Measurements from ENCODE around the gene MRTFA. TPM values are rescaled to one million over a fixed set of nuclear protein-coding genes. Genes with fewer than 3 reads are reported as not detected.

The MRTFA gene
- polyA plus RNA-seq, 4 donors, result 11.9 to 20.0 (median 14.1) TPM

DNA sequence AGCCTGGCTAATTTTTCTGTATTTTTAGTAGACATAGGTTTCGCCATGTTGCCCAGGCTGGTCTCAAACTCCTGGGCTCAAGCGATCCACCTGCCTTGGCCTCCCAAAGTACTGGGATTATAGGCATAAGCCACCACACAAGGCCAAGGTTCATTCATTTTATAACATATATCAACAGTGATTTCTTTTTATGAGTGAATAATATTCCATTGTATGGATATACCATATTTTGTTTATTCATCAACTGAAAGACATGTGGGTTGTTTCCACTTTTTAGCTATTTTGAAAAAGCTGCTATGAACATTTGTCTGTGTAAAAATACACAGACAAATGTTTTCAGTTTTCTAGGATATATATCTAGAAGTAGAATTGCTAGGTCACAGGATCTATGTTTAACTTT lies 116.0 kb downstream of the MRTFA start:
- Histone ChIP-seq H3K27ac (ENCODE audit: low read depth in 1 of 3, low read length in 2 of 3) (no peak overlapping the region), H3K4me1 (ENCODE audit: control insufficient read depth in 3 of 3, insufficient read depth in 2 of 3, low read depth in 1 of 3, low read length in 2 of 3) (peaks cover 0 to 5% (median 3%) of the 10 kb centered on the region in 3 donors), H3K9me3 (ENCODE audit: control insufficient read depth in 2 of 2, insufficient read depth in 1 of 2, low read depth in 1 of 2, low read length in 1 of 2) (peaks cover 0 to 2% of the 10 kb centered on the region in 2 donors), H3K36me3 (ENCODE audit: control insufficient read depth in 3 of 3, insufficient read depth in 2 of 3, low read depth in 1 of 3, low read length in 3 of 3) (peaks cover 0 to 3% (median 2%) of the 10 kb centered on the region in 3 donors), H3K27me3 (ENCODE audit: control insufficient read depth in 3 of 3, insufficient read depth in 3 of 3, low read length in 3 of 3) (no peaks in the 10 kb centered on the region), H3K4me3 (ENCODE audit: low read depth in 1 of 3, low read length in 3 of 3) (no peak overlapping the region)
- no peak for FAIRE-seq
- 94 to 100% (median 95%) methylated on average over 2 of the region's 2 CpGs for WGBS, 3 donors
- no peak for DNase-seq

DNA sequence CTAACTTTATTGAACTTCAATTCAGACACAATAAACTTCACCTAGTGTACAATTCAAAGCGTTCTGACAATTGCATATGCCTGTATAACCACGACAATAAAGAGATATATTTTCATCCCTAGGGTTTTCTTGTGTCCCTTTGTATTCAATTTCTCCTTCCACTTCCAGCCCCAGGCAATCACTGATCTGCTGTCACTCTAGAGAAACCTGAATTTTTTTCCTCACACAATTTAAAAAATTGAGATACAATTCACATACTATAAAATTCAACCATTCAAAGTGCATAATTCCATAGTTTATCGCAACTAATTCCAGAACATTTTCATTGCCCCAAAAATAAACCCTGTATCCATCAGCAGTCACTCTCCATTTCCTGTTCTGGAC lies 116.6 kb downstream of the MRTFA start:
- no peaks in the 10 kb centered on the region for H3K27me3 ChIP-seq (ENCODE audit: control insufficient read depth in 3 of 3, insufficient read depth in 3 of 3, low read length in 3 of 3)
- no peak for FAIRE-seq
- H3K4me3 ChIP-seq (ENCODE audit: low read depth in 1 of 3, low read length in 3 of 3), result no peak overlapping the region
- H3K9me3 ChIP-seq (ENCODE audit: control insufficient read depth in 2 of 2, insufficient read depth in 1 of 2, low read depth in 1 of 2, low read length in 1 of 2), result peaks cover 0 to 2% of the 10 kb centered on the region in 2 donors
- 39 to 67% (median 50%) methylated on average over 3 of the region's 3 CpGs for WGBS, 3 donors
- H3K36me3 ChIP-seq (ENCODE audit: control insufficient read depth in 3 of 3, insufficient read depth in 2 of 3, low read depth in 1 of 3, low read length in 3 of 3), result peaks cover 0 to 3% (median 2%) of the 10 kb centered on the region in 3 donors
- peaks cover 0 to 5% (median 3%) of the 10 kb centered on the region in 3 donors for H3K4me1 ChIP-seq (ENCODE audit: control insufficient read depth in 3 of 3, insufficient read depth in 2 of 3, low read depth in 1 of 3, low read length in 2 of 3)
- DNase-seq, result no peak
- H3K27ac ChIP-seq (ENCODE audit: low read depth in 1 of 3, low read length in 2 of 3), result peak overlapping the region; percentile 39 to 68 (median 42)

DNA sequence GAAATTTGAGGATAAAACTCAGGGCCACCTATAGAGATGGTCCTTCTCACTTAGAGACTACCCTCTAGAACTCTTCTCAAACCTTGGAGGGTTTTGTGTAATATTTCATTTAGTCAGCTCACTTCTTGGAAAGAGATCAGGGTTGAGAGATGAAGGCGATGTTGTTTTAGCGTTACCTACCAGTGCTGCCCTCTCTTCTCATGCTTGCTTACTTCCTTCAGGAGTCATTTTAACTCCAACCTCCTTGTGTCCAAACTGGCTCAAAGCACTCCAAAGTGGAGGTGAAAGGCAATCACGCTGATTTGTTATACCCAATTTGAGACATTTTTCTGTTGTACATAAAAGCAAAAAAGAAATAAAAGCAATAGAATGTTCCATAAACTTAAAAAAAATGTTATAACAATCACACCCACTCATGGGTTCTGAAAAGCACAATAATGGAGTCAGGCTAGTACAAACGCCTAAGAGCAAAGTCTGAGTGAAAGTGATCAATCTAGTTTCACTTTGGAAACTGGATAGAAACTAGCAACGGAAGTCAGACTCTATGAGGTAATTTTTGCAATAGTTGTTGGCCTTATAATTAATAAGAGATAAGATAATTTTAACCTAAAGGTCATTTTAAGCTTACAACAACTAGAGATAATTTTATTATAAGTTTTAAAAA lies 117.1 kb downstream of the MRTFA start:
- Histone ChIP-seq H3K27ac (ENCODE audit: low read depth in 1 of 3, low read length in 2 of 3) (peak overlapping the region; percentile 42 to 96 (median 91)), H3K36me3 (ENCODE audit: control insufficient read depth in 3 of 3, insufficient read depth in 2 of 3, low read depth in 1 of 3, low read length in 3 of 3) (peaks cover 0 to 3% (median 2%) of the 10 kb centered on the region in 3 donors), H3K27me3 (ENCODE audit: control insufficient read depth in 3 of 3, insufficient read depth in 3 of 3, low read length in 3 of 3) (no peaks in the 10 kb centered on the region), H3K4me3 (ENCODE audit: low read depth in 1 of 3, low read length in 3 of 3) (no peak overlapping the region), H3K9me3 (ENCODE audit: control insufficient read depth in 2 of 2, insufficient read depth in 1 of 2, low read depth in 1 of 2, low read length in 1 of 2) (peaks cover 0 to 2% of the 10 kb centered on the region in 2 donors), H3K4me1 (ENCODE audit: control insufficient read depth in 3 of 3, insufficient read depth in 2 of 3, low read depth in 1 of 3, low read length in 2 of 3) (peaks cover 0 to 5% (median 3%) of the 10 kb centered on the region in 3 donors)
- WGBS, 3 donors, result 9 to 39% (median 15%) methylated on average over 5 of the region's 5 CpGs
- FAIRE-seq, result peak; percentile 74
- DNase-seq, result peak; percentile 91 to 94

DNA sequence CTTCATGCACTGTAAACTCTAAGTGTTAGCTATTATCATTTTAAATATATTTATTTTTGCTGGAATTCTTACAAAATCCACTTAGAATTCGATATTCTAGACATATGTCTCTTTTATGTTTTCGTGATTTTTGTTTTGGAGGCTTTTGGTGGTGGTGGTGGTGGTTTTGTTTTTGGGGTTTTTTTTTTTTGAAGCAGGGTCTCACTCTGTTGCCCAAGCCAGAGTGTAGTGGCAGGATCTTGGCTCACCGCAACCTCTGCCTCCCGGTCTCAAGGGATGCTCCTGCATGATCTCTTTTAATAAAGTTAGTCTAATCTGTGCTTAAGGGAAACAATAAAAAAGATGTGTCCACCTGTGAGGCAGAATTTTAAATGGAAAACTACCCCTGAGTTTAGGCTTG lies 117.7 kb downstream of the MRTFA start:
- no peak for DNase-seq

DNA sequence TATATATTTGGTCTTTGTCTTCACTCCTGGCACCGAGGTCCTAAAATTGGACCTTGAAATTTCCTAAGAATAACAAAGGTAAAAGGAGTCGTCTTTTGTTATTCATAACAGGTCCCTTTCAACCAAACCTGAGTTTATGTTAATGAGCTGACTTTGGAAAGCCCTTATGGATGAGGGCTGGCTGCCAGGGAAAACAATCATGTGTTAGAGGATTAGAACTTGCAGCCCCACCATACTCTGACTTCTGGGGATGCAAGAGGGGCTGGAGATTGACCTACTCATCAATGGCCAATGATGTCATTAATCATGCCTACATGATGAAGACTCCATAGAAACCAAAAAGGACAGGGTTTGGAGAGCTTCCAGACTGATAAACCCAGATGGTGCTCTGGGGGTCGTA lies 118.9 kb downstream of the MRTFA start:
- 78 to 89% (median 86%) methylated on average over 3 of the region's 3 CpGs for WGBS, 3 donors
- Histone ChIP-seq H3K4me3 (ENCODE audit: low read depth in 1 of 3, low read length in 3 of 3) (no peak overlapping the region), H3K4me1 (ENCODE audit: control insufficient read depth in 3 of 3, insufficient read depth in 2 of 3, low read depth in 1 of 3, low read length in 2 of 3) (peaks cover 0 to 5% (median 3%) of the 10 kb centered on the region in 3 donors), H3K27ac (ENCODE audit: low read depth in 1 of 3, low read length in 2 of 3) (no peak overlapping the region), H3K27me3 (ENCODE audit: control insufficient read depth in 3 of 3, insufficient read depth in 3 of 3, low read length in 3 of 3) (no peaks in the 10 kb centered on the region), H3K36me3 (ENCODE audit: control insufficient read depth in 3 of 3, insufficient read depth in 2 of 3, low read depth in 1 of 3, low read length in 3 of 3) (peaks cover 0 to 3% (median 2%) of the 10 kb centered on the region in 3 donors), H3K9me3 (ENCODE audit: control insufficient read depth in 2 of 2, insufficient read depth in 1 of 2, low read depth in 1 of 2, low read length in 1 of 2) (peaks cover 0 to 2% of the 10 kb centered on the region in 2 donors)
- DNase-seq (no peak), FAIRE-seq (no peak)

More for the DNA sequence above, 117.7 kb downstream of the MRTFA start:
- Histone ChIP-seq H3K4me1 (ENCODE audit: control insufficient read depth in 3 of 3, insufficient read depth in 2 of 3, low read depth in 1 of 3, low read length in 2 of 3) (peaks cover 0 to 5% (median 3%) of the 10 kb centered on the region in 3 donors), H3K4me3 (ENCODE audit: low read depth in 1 of 3, low read length in 3 of 3) (no peak overlapping the region), H3K27ac (ENCODE audit: low read depth in 1 of 3, low read length in 2 of 3) (peak overlapping the region; percentile 26 to 96 (median 91)), H3K9me3 (ENCODE audit: control insufficient read depth in 2 of 2, insufficient read depth in 1 of 2, low read depth in 1 of 2, low read length in 1 of 2) (peaks cover 0 to 2% of the 10 kb centered on the region in 2 donors), H3K27me3 (ENCODE audit: control insufficient read depth in 3 of 3, insufficient read depth in 3 of 3, low read length in 3 of 3) (no peaks in the 10 kb centered on the region), H3K36me3 (ENCODE audit: control insufficient read depth in 3 of 3, insufficient read depth in 2 of 3, low read depth in 1 of 3, low read length in 3 of 3) (peaks cover 0 to 3% (median 2%) of the 10 kb centered on the region in 3 donors)
- WGBS, 3 donors, result 80 to 99% (median 80%) methylated on average over 4 of the region's 4 CpGs
- FAIRE-seq, result no peak

DNA sequence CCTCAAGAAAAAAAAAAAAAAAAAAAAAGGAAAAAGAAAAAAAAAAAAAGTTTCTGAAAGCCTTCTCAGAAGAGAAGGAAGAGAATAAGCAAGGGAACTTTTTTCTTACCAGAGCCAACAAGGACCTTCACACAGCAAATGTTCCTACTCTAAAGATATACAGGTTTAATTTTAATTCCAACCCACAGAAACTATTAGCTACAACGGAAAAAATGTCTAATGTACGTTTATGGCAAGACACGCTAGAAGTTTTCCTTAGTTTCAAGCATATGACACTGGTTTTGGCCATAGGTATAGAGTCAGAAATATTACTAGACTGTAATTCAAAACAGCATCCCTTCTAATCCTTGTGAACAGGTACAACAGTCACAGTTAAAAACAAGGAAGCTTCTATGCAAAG lies 120.1 kb downstream of the MRTFA start:
- peaks cover 0 to 9% (median 3%) of the 10 kb centered on the region in 3 donors for H3K4me1 ChIP-seq (ENCODE audit: control insufficient read depth in 3 of 3, insufficient read depth in 2 of 3, low read depth in 1 of 3, low read length in 2 of 3)
- H3K36me3 ChIP-seq (ENCODE audit: control insufficient read depth in 3 of 3, insufficient read depth in 2 of 3, low read depth in 1 of 3, low read length in 3 of 3), result peaks cover 0 to 2% (median 0%) of the 10 kb centered on the region in 3 donors
- WGBS, 3 donors, result 76 to 95% (median 91%) methylated on average over 3 of the region's 3 CpGs
- FAIRE-seq (no peak), DNase-seq (no peak)
- no peak overlapping the region for H3K4me3 ChIP-seq (ENCODE audit: low read depth in 1 of 3, low read length in 3 of 3)
- H3K9me3 ChIP-seq (ENCODE audit: control insufficient read depth in 2 of 2, insufficient read depth in 1 of 2, low read depth in 1 of 2, low read length in 1 of 2), result peaks cover 0 to 2% of the 10 kb centered on the region in 2 donors
- H3K27me3 ChIP-seq (ENCODE audit: control insufficient read depth in 3 of 3, insufficient read depth in 3 of 3, low read length in 3 of 3), result no peaks in the 10 kb centered on the region
- no peak overlapping the region for H3K27ac ChIP-seq (ENCODE audit: low read depth in 1 of 3, low read length in 2 of 3)

DNA sequence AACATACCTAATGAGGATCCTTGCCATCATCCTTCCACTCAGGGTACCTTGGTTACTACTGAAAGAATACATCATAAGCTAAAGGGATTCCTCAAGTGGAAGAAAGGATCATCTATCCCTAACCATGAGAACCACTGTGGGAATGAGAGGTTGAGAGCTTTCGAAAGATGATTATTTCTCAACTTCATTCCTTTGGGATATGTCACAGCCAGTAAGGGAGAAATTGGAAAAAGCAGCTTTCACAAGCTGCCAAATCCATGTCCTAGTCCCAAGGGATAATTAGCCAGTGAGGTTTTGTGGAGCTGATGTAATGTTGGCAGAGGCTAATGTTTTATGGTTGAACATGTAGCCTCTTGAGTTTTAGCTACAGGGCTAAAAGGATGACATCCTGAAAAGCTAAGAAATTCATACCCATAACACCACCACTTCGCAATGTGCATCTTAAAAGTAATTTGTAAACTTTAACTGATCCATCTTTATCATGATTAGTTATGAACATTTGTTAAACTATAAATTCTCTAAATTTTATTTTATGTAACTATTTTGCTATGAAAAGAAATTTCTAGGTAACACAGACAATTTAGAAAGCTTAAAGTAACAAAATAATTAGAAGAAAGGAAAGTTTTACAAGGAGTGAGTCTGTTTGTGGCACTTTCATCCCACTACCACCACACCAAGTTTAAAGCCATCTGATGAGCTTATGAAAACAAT lies 123.9 kb downstream of the MRTFA start:
- H3K36me3 ChIP-seq (ENCODE audit: control insufficient read depth in 3 of 3, insufficient read depth in 2 of 3, low read depth in 1 of 3, low read length in 3 of 3), result peaks cover 0 to 2% (median 0%) of the 10 kb centered on the region in 3 donors
- H3K9me3 ChIP-seq (ENCODE audit: control insufficient read depth in 2 of 2, insufficient read depth in 1 of 2, low read depth in 1 of 2, low read length in 1 of 2), result no peaks in the 10 kb centered on the region
- no peak for DNase-seq
- H3K4me1 ChIP-seq (ENCODE audit: control insufficient read depth in 3 of 3, insufficient read depth in 2 of 3, low read depth in 1 of 3, low read length in 2 of 3), result peaks cover 3 to 12% (median 11%) of the 10 kb centered on the region in 3 donors
- FAIRE-seq, result no peak
- H3K4me3 ChIP-seq (ENCODE audit: low read depth in 1 of 3, low read length in 3 of 3), result no peak overlapping the region
- WGBS, 3 donors, result 66 to 95% (median 91%) methylated on average over 2 of the region's 2 CpGs
- peak overlapping the region in 2 of 3 donors; percentile 12 to 68 for H3K27ac ChIP-seq (ENCODE audit: low read depth in 1 of 3, low read length in 2 of 3)
- H3K27me3 ChIP-seq (ENCODE audit: control insufficient read depth in 3 of 3, insufficient read depth in 3 of 3, low read length in 3 of 3), result no peaks in the 10 kb centered on the region

DNA sequence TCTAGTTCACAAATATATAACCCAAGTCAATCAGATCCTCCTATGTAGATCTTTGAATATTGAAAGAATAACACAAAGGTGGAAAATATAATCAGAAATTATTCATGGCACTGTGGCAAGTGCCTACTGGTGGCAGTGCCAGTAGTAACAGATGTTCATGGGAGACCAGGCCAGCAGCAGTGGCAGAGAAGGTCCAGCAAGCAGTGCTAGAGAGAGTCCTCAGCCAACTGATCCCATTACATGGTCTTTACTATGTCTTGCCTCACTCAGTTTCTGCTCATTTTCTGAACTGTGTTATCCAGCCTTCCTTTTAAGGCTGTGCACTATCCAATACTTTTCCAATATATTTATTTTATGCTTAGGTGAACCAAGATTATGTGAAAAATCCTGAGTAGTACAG lies 124.9 kb downstream of the MRTFA start:
- DNase-seq, result no peak
- FAIRE-seq, result no peak
- Histone ChIP-seq H3K9me3 (ENCODE audit: control insufficient read depth in 2 of 2, insufficient read depth in 1 of 2, low read depth in 1 of 2, low read length in 1 of 2) (no peaks in the 10 kb centered on the region), H3K27ac (ENCODE audit: low read depth in 1 of 3, low read length in 2 of 3) (peak overlapping the region in 1 of 3 donors; percentile 68), H3K4me1 (ENCODE audit: control insufficient read depth in 3 of 3, insufficient read depth in 2 of 3, low read depth in 1 of 3, low read length in 2 of 3) (peaks cover 3 to 12% (median 8%) of the 10 kb centered on the region in 3 donors), H3K27me3 (ENCODE audit: control insufficient read depth in 3 of 3, insufficient read depth in 3 of 3, low read length in 3 of 3) (no peaks in the 10 kb centered on the region), H3K36me3 (ENCODE audit: control insufficient read depth in 3 of 3, insufficient read depth in 2 of 3, low read depth in 1 of 3, low read length in 3 of 3) (peaks cover 0 to 2% (median 0%) of the 10 kb centered on the region in 3 donors), H3K4me3 (ENCODE audit: low read depth in 1 of 3, low read length in 3 of 3) (no peak overlapping the region)

Data from small intestine (tissue), 7 donors.